T-helper 2 cell treated with Interferon-gamma antibody and Interleukin-4, amounts not matched to agents 100 ng/mL and 5 ng/mL, for 36 hours (primary cell): ENCODE measurements around the gene GRB2. TPM values are rescaled to one million over a fixed set of nuclear protein-coding genes. Genes with fewer than 3 reads are reported as not detected.
"Not testable (repeated sequence)": the region's sequence is repeated elsewhere in the genome, so short reads cannot be mapped to it uniquely, and the experiment has no call there.

Source experiments
- intact Hi-C: fragments of 100-400 bp; cut with micrococcal nuclease; formaldehyde crosslinking; loops from one replicate; pipeline ENCODE4 v1.15.1; 2023
- total RNA-seq: library from RNA; stranded (reverse); gene quantifications from 2 replicates; pipeline ENCODE4 v1.2.3, GENCODE V29; 2022

Gene GRB2
- total RNA-seq, 1 donor from 2014 or later, result 173 TPM

DNA sequence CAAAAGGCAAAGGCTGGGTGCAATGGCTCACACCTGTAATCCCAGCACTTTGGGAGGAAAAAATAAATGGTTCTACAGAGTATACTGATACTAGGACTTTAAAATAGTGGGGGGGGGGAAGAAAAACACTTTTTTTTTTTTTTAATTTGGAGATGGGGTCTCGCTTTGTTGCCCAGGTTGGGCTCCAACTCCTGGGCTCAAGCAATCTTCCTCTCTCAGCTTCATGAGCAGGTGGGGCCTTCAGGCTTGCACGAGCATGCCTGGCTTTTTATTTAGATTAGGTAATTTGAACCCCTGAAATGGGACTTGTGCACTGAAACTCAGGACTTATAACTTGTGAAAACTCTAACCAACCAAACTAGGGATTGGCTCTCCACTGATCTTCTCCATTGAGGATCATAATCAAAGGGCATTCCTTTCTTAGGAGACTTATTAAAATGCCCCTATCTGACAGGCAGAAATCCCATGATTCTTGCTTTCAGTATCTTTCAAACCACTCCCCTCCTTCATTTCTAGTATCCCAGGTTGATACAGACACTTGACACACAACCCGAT lies 16.9 kb downstream of the GRB2 start:
- intact Hi-C loops, result no loop called here

DNA sequence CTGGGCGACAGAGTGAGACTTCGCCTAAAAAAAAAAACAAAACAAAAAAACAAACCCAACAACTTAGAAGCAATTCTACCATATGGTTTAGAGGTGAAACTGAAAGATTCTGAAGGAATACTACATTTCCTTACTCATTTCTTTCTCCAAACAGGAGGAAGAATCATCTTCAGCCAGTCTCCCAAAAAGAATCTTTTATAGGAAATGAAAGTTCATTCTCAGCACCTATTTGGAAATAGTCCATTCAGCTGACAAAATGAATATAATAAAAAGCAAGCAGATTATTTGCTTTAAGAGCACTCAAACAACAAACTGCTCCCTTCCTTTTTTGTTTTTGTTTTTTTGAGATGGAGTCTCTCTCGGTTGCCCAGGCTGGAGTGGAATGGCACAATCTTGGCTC lies 17.7 kb downstream of the GRB2 start:
- intact Hi-C loops, result no loop called here

- intact Hi-C loops, result no loop called here
Measured at GRCh38 chr17:75386430-75386829, 19.0 kb downstream of the GRB2 start.

DNA sequence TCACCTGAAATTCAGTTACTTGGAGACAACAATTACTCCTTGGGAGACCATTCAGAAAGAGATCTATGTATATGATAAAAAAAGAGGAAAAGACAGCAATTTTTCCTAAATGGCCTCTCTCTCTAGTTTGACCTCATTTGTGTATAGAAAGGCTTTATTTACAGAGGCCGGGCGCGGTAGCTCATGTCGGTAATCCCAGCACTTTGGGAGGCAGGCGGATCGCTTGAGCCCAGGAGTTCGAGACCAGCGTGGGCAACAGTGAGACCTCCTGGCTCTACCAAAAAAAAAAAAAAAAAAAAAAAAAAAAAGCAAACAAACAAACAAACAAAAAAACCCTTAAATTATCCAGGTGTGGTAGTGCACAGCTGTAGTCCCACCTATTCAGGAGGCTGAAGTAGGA lies 20.7 kb downstream of the GRB2 start:
- intact Hi-C loops, result no loop called here

DNA sequence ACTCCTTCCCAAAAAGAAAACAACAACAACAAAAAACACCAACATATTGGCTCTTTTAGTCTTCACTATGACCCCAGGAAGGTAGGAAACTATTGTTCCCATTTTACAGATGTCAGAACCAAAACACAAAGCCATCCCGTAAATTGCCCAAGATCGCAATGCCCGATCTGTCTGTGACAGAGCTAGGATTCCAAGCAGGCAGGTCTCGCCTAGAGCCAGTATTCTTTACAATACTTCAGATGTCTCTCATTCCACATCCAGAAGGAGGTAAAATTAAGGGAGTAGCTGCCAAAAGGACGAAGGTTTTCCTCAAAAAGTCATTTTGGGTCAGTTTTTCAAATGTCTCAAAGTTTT lies 21.7 kb downstream of the GRB2 start:
- intact Hi-C loops, result no loop called here

DNA sequence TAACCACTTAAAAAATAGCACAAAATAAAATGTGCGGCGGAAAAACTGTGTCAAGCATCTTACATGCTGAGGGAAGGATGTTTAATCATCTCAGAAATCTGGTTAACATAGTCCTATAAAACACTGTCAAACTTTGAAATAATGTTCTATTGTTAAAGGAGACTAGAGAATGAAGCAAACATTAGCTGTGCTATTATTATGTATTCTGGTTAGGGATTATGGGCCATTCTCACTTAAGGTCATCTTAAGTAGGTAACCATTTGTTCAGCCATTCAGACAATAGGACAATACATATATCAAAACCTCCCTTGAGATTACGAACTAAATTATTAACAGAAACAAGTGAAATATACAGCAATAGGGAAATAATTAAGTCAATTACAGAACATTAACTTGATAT lies 24.7 kb downstream of the GRB2 start:
- intact Hi-C loops, result no loop called here

- intact Hi-C loops, result no loop called here
Measured at GRCh38 chr17:75380315-75380714, 25.2 kb downstream of the GRB2 start.

- intact Hi-C loops, result not testable (repeated sequence)
Measured at GRCh38 chr17:75379426-75379825, 26.1 kb downstream of the GRB2 start.

GRCh38 chr17:75373280-75373679 lies 32.2 kb downstream of the GRB2 start:
- intact Hi-C loops, result no loop called here

DNA sequence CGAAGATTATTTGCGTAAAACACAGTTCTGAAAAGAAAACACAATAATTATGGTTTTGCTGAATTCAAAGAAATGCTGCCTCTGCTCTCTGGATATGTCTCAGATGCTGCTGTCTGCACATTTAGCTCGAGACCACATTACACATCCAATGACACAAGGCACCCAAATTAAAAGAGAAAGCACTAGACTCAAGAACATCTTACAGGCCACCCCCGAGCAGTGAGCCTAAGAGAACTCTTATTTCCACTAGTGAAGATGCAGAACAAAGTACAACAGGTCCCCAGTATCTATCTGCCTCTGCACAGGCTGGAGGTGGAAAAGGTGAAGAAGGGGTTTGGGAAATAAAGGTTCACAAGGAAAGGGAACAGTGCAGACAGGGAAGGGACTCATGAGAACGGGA lies 33.5 kb downstream of the GRB2 start:
- intact Hi-C loops, result no loop called here

DNA sequence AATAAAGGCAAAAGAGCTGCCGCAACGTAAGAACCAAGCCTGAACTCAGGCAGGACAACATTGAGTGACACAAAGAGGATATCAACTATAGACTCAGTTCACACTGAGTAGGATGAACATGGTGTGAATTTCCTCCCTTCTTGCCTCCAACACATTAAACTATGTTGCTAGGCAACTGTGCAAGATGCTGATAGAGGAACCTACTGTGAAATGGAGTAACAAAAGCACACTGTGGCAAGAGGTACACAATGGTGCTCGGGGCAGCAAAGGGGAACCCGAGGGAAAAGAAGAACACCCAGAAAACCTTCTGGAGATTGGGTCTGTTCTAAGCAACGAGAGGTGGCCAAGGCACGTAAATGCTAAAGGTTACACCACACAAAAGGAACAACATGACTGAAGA lies 34.1 kb downstream of the GRB2 start:
- intact Hi-C loops, result no loop called here

- intact Hi-C loops, result no loop called here
Measured at GRCh38 chr17:75370286-75370915, 35.1 kb downstream of the GRB2 start.

DNA sequence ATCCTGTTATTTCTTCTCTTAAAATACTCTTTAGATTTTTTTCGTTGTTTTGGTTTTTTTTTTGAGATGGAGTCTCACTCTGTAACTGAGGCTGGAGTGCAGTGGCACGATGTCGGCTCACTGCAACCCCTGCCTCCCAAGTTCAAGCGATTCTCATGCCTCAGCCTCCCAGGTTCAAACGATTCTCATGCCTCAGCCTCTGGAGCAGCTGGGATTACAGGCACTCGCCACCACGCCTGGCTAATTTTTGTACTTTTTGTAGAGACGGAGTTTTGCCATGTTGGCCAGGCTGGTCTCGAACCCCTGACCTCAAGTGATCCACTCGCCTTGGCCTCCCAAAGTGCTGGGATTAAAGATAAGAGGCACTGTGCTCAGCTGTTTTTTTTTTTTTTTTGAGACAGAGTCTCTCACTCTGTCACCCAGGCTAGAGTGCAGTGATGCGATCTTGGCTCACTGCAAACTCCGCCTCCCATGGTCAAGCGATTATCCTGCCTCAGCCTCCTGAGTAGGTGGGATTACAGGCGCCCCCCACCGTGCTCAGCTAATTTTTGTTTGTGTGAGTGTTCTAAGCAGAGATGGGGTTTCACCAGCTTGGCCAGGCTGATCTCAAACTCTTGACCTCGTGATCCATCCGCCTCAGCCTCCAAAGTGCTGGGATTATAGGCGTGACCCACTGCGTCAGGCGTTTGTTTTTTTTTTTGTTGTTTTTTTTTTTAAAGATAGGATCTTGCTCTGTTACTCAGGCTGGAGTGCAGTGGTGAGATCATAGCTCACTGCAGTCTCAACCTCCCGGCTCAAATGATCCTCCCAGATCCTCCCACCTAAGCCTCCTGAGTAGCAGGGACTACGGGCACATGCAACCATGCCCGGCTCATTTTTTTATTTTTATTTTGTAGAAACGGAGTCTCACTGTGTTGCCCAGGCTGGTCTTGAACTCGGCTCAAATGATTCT lies 37.4 kb downstream of the GRB2 start:
- intact Hi-C loops, result loop anchor here (5.0 kb wide), 1 partner anchor 46 kb away; no protein-coding TSS in a partner anchor

GRCh38 chr17:75367312-75367711 lies 38.2 kb downstream of the GRB2 start:
- intact Hi-C loops, result loop anchor here (5.0 kb wide), 1 partner anchor 45 kb away; no protein-coding TSS in a partner anchor

DNA sequence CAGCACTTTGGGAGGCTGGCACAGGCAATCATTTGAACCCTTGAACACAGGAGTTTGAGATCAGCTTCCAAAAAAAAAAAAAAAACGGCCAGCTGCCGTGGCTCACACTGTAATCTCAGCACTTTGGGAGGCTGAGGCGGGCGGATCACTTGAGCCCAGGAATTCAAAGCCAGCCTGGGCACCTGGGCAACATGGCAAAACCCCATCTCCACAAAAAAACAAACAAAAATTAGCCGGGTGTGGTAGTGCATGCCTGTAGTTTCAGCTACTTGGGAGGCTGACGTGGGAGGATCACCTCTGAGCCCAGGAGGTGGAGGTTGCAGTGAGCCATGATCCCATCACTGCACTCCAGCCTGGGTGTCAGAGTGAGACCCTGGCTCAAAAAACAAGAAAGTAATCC lies 39.0 kb downstream of the GRB2 start:
- intact Hi-C loops, result loop anchor here (5.0 kb wide), 1 partner anchor 44 kb away; no protein-coding TSS in a partner anchor

DNA sequence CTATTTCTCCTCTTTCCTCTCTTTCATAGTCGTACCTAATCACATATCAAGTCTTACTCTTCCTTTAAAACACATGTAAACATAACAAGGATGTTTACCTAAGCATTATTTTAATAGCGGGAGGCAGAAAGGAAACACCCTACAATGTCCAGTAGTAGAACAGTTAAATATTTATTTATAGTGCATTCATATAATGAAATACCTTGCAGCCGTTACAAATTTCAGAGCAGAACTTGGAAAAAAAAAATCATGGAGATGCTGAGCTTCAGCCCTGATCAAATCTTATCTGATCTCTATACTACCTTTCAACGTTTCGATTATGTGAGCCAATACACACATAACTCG lies 39.6 kb downstream of the GRB2 start:
- intact Hi-C loops, result loop anchor here (5.0 kb wide), 1 partner anchor 44 kb away; no protein-coding TSS in a partner anchor

DNA sequence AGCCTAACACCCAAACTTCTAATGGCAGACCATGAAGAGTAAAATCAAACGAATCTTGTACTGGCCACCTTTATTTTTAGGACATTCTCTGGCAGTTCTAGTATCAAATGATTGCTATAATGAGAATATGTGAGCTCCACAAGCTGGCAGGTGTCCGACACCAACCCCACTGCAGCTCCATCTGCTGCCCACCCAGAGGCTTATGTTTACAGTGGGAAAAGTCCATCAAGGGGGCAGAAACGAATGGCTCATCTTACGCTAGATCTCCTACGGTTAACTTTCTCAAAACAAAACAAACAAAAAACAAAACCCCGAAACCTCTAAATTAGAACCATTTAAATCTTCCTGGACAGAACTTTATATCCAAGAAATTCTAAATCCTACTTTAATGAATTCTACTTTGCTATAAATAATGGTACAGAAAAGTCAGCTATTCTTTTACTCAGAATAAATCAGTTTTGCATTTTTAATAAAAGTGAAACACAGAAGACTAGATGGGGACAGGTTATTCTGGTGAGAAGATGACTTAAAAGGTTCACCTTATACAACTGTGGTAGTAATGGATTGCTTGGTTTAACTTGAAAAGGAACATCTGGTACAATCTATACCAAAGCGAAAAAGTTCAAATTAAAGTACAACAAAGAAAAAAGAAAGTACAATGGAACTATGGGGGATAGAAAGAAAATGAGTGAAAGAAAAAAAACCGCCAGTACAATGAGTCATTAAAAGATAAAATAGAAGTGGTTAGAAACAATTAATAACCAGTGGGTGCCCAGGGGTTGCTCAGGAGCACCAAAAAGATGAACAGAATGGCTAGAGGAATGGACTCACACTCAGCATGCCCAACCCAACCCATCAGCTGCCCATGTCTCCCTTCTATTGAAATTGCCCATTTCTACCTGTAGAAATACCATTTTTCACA lies 40.2 kb downstream of the GRB2 start:
- intact Hi-C loops, result loop anchor here (5.0 kb wide), 1 partner anchor 43 kb away; no protein-coding TSS in a partner anchor

GRCh38 chr17:75364078-75364477 lies 41.4 kb downstream of the GRB2 start:
- intact Hi-C loops, result no loop called here

- intact Hi-C loops, result no loop called here
Measured at GRCh38 chr17:75361996-75362395, 43.5 kb downstream of the GRB2 start.

DNA sequence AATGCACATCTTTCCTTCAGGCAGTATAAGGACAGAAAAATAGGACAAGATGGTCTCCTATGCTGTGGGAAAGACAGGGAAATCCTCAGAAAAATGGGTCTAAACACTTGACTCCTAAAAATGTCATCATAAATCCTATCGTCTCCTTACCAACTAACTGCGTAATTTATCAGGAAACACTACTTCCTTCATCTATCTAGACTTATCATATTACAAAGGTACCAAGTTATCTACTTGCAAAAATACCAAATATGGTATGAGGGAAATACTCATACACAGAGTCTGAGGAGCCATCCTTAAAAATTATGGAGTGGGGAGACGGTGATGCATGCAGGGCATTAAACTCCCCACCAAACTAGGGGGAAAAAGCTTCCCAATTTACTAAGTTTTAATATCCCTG lies 44.1 kb downstream of the GRB2 start:
- intact Hi-C loops, result no loop called here

GRCh38 chr17:75356260-75356937 lies 49.1 kb downstream of the GRB2 start:
- intact Hi-C loops, result no loop called here
